HepG2 (cell line): Measurements from ENCODE around the gene KIAA0319L. TPM values are rescaled to one million over a fixed set of nuclear protein-coding genes. Genes with fewer than 3 reads are reported as not detected.

Source experiments
- ATAC-seq: fragments of 200-7000 bp; cut with Tn5 transposase; 3 replicates; pipeline ENCODE4 v1.9.1; 2020; ENCODE audit warnings: mild to moderate bottlenecking, moderate library complexity
- BruUV-seq: library from RNA; stranded (reverse); fragments of 400-500 nt; replicated peaks from 2 replicates; lab custom pipeline; 2021; lab: Mats Ljungman, UMichigan
- CTCF ChIA-PET: fragments of 300-600 bp; formaldehyde crosslinking; extraction: SDS; loops from one replicate; lab custom pipeline; 2021; ENCODE audit warnings: low total read pairs, inconsistent platforms, low intra/inter-chr PET ratio; lab: Yijun Ruan, JAX
- POLR2A ChIA-PET: fragments of 350-600 bp; sonication (Branson Sonifier 250); formaldehyde crosslinking; loops from one replicate; lab custom pipeline; 2020; ENCODE audit warnings: antibody characterized with exemption, inconsistent platforms; lab: Yijun Ruan, JAX
- DNase-seq: peaks from one replicate; pipeline ENCODE4 v3.0.0-alpha.2; 2015; ENCODE audit warnings: low spot score
- FAIRE-seq: peaks from 3 replicates; lab custom pipeline; 2011; peaks lifted over from hg19 to GRCh38; lab: Jason Lieb, UNC
- H2AFZ ChIP-seq: one replicate; pipeline ENCODE4 v1.6.1; 2011; ENCODE audit warnings: low read length, inconsistent platforms
- H3K27ac ChIP-seq: fragments of 300-600 bp; 3 replicates; pipeline ENCODE4 v1.8.0; 2011; ENCODE audit warnings: mixed run types, mild to moderate bottlenecking, mixed read lengths, low read length, inconsistent platforms; ENCODE audit not compliant: insufficient read depth; ENCODE audit errors: extremely low read length
- H3K27me3 ChIP-seq, 2 experiments: fragments of 200-600 bp in 1 of 2; 2 replicates in 1 of 2; 3 replicates in 1 of 2; pipeline versions ENCODE4 v1.6.0 to v1.8.0; 2011; ENCODE audit warnings: low read length in 2 of 2, mild to moderate bottlenecking in 2 of 2, moderate library complexity in 2 of 2, inconsistent platforms in 1 of 2; ENCODE audit not compliant: insufficient read depth in 2 of 2, control insufficient read depth in 1 of 2
- H3K36me3 ChIP-seq, 2 experiments: fragments of 200-600 bp in 1 of 2; replicated peaks in 1 of 2; 2 replicates in 1 of 2; 3 replicates in 1 of 2; pipeline versions ENCODE4 v1.5.1 to v1.8.0; 2011; ENCODE audit warnings: low read length in 2 of 2, inconsistent platforms in 1 of 2; ENCODE audit not compliant: insufficient read depth in 2 of 2, control insufficient read depth in 1 of 2
- H3K4me1 ChIP-seq: 2 replicates; pipeline ENCODE4 v1.5.1; 2012; ENCODE audit warnings: low read length, inconsistent platforms; ENCODE audit not compliant: insufficient read depth
- H3K4me2 ChIP-seq: 2 replicates; pipeline ENCODE4 v1.6.0; 2011; ENCODE audit warnings: low read depth, low read length, inconsistent platforms
- H3K4me3 ChIP-seq, 3 experiments: fragments of 200-600 bp in 1 of 3; sonication (generic), shearing (Covaris generic) in 1 of 3; replicated peaks in 1 of 3; 2 replicates each; pipeline ENCODE4 v1.5.1; 2011 to 2016; ENCODE audit warnings: low read length in 3 of 3, inconsistent platforms in 2 of 3, low read depth in 2 of 3, mild to moderate bottlenecking in 2 of 3, control low read depth in 1 of 3, mixed read lengths in 1 of 3; ENCODE audit not compliant: insufficient read depth in 1 of 3
- H3K79me2 ChIP-seq: one replicate; pipeline ENCODE4 v1.6.1; 2011; ENCODE audit warnings: low read length, inconsistent platforms; ENCODE audit not compliant: insufficient read depth
- H3K9ac ChIP-seq: 2 replicates; pipeline ENCODE4 v1.6.0; 2011; ENCODE audit warnings: mild to moderate bottlenecking, low read depth, low read length, inconsistent platforms; ENCODE audit not compliant: insufficient read depth
- H3K9me3 ChIP-seq: 2 replicates; pipeline ENCODE4 v1.5.1; 2012; ENCODE audit warnings: mild to moderate bottlenecking, low read length
- H4K20me1 ChIP-seq: 2 replicates; pipeline ENCODE4 v1.6.0; 2011; ENCODE audit warnings: inconsistent platforms, mild to moderate bottlenecking, low read length, moderate library complexity; ENCODE audit not compliant: insufficient read depth
- HMGA1 ChIP-seq: sonication (generic); formaldehyde crosslinking; conservative IDR thresholded peaks from 2 replicates; pipeline ENCODE4 v1.4.0; 2020; ENCODE audit warnings: missing genetic modification reagents
- MATR3 ChIP-seq: sonication (generic); formaldehyde crosslinking; IDR thresholded peaks from 2 replicates; pipeline ENCODE4 v1.4.0; 2020; ENCODE audit warnings: missing genetic modification reagents
- SCMH1 ChIP-seq: sonication (generic); formaldehyde crosslinking; IDR thresholded peaks from 2 replicates; pipeline ENCODE4 v1.9.0; 2021; ENCODE audit warnings: missing genetic modification reagents, mild to moderate bottlenecking, borderline replicate concordance
- ZNF12 ChIP-seq: sonication (generic); formaldehyde crosslinking; IDR thresholded peaks from 2 replicates; pipeline ENCODE4 v1.5.0; 2020; ENCODE audit warnings: missing genetic modification reagents
- ZNF639 ChIP-seq: conservative IDR thresholded peaks from 2 replicates; pipeline ENCODE4 v1.6.1; 2018; ENCODE audit warnings: missing genetic modification reagents
- ZNF83 ChIP-seq: sonication (generic); formaldehyde crosslinking; IDR thresholded peaks from 2 replicates; pipeline ENCODE4 v1.4.0; 2020; ENCODE audit warnings: missing genetic modification reagents, mild to moderate bottlenecking, borderline replicate concordance
- WGBS: methylation state at CpG from one replicate; pipeline ENCODE4 v1.1.6; 2017; ENCODE audit warnings: low lambda C conversion rate; 5-methylcytosine and 5-hydroxymethylcytosine counted together
- in situ Hi-C: cut with HindIII; loops from 2 replicates; pipeline ENCODE4 v1.10.0; 2017; ENCODE audit warnings: low pct_unique_long_range_greater_than_20kb; ENCODE audit not compliant: extremely low pct_ligation_motif_present
- intact Hi-C: fragments of 100-400 bp; cut with micrococcal nuclease; formaldehyde crosslinking; loops from one replicate; pipeline ENCODE4 v1.10.0; 2022; ENCODE audit not compliant: unreplicated experiment
- polyA plus RNA-seq, 8 experiments: library from polyadenylated mRNA; depleted of rRNA in 3 of 8; stranded (reverse) in 7 of 8; unstranded in 1 of 8; fragments of >200 nt; fragmentation: Illumina TruSeq in 4 of 8; extraction: Trizol in 4 of 8; gene quantifications; 2 replicates each; pipeline versions ENCODE4 v1.2.1 to v1.2.3, GENCODE V29; 2011 to 2016; ENCODE audit warnings: low read depth in 4 of 8, missing spikeins in 1 of 8, mixed read lengths in 1 of 8; ENCODE audit not compliant: insufficient read depth in 1 of 8
- total RNA-seq, 5 experiments: library from RNA; depleted of rRNA; stranded (reverse); fragments of >200 nt; fragmentation: Illumina TruSeq; extraction: Trizol; gene quantifications; 2 replicates each; pipeline ENCODE4 v1.2.3, GENCODE V29; 2016; ENCODE audit warnings: low read depth in 1 of 5

The KIAA0319L gene
- total and polyA plus RNA-seq, 2 of the 13 experiments (the other 11 are each of a cell fraction or from before 2014, with no cell fraction given): 33.4 to 82.6 TPM

GRCh38 chr1:35506960-35507912 is 50.0 kb downstream of the KIAA0319L start (continued):
- TF ChIP-seq SCMH1 (CRISPR knock-in tag) (no peak), ZNF83 (CRISPR knock-in tag) (no peak), ZNF639 (CRISPR knock-in tag) (no peak), ZNF12 (CRISPR knock-in tag) (no peak)

DNA sequence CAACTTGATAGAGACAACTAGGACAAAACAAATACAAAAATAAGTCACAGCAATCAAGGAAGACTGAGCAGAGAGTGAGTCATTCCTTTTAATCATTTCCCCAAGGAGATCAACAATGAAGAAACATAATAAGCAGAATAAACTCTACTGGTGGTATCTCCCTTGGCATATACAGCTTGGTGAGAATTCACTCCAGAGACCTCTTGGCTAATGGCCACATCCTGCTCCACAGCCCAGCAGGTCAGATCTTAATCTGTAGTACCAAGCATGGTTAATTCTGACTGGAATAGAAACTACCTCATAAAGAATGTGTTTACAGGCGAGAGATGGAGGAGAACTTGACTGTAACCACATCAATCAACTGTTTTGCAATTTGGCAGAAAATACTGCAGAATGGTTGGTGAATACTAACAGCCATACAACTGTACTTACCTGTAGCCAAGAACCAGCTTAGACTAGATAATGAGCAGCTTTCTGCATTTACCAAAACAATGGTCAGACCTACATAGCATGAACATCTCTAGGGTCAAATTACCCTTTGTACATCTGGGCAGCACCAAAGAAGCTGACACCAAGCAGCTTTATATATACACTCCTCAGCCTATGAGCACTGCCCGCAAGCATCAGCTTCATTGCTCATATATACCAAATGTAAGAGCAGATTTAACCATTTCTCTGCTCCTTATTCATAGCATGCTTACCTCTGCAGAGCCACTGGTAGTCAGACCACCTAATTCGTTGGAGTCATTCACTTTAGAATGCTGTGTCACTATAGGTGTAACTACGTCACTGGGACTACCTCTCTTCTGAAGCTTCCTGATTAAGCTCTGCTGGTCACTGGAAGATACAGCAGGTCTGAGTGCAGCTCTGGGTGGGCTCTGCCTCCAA is 51.0 kb downstream of the KIAA0319L start:
- no peaks in the 10 kb centered on the region for H3K9me3 ChIP-seq
- in situ Hi-C loops (no loop called here), intact Hi-C loops (no loop called here)
- H3K4me2 ChIP-seq: no peak overlapping the region
- peaks cover 9 to 27% of the 10 kb centered on the region in 2 experiments; a peak in 4 of 5 replicates for H3K36me3 ChIP-seq
- no peak for FAIRE-seq
- H3K27ac ChIP-seq: no peak overlapping the region
- BruUV-seq: no TSS peak
- peaks cover 6% of the 10 kb centered on the region for H3K79me2 ChIP-seq
- H2AFZ ChIP-seq: no peak overlapping the region
- CTCF ChIA-PET: no interaction called here
- H3K27me3 ChIP-seq: no peaks in the 10 kb centered on the region
- DNase-seq: no peak
- no peak for ATAC-seq
- H4K20me1 ChIP-seq: 0 out of 2 replicates have a peak, but pooled peaks cover 3% of the 10 kb centered on the region
- peaks cover 14% of the 10 kb centered on the region for H3K4me1 ChIP-seq
- H3K9ac ChIP-seq: no peak overlapping the region
- POLR2A ChIA-PET: no interaction called here
- H3K4me3 ChIP-seq: no peak overlapping the region
- TF ChIP-seq HMGA1 (CRISPR knock-in tag) (no peak), MATR3 (no peak)
- TF ChIP-seq, all 625 proteins: peak for 0
- 91% methylated on average over 4 of the region's 4 CpGs for WGBS
